ENCODE measurements around the gene KCTD1. TPM values are rescaled to one million over a fixed set of nuclear protein-coding genes. Genes with fewer than 3 reads are reported as not detected.

KCTD1 gene
- total RNA-seq, 1 donor from 2014 or later, result 18.8 TPM

DNA sequence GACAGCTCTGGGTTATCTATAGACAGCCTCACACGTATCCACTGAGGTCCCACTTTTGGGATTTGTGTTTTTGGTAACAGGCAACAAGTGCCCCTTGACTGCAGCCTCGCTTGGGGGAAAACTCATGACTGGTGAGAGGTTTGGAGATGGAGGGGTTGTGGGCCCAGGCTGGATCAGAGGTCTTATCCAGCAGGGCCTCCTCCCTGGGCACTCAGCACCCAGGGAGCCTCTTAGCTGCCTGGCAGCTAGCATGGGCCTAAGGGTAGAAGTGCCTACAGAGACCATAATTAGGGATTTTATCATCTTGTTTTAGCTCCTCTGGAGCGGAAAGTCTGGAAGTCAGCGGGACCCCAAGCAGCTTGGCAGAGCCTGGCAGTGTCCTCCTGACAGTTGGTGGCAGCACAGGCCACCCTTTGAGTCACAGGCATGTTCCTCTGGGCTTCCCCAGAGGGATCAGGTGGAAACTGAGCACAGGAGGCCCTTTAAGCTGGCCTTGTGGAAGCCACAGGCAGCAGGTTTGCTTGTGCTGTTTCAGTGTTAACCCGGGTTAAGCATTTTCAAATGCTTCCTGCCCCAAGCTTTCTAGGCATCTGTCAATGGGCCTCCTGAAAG is 143.1 kb downstream of the KCTD1 start:
- Mint-ChIP-seq H3K27ac (ENCODE audit: unreplicated experiment) (no peak overlapping the region), H3K4me3 (ENCODE audit: unreplicated experiment) (no peak overlapping the region), H3K9me3 (ENCODE audit: unreplicated experiment) (no peaks in the 10 kb centered on the region), H3K36me3 (ENCODE audit: unreplicated experiment) (no peaks in the 10 kb centered on the region), H3K4me1 (ENCODE audit: low read depth, unreplicated experiment) (no peaks in the 10 kb centered on the region), H3K27me3 (ENCODE audit: unreplicated experiment) (peaks cover 4% of the 10 kb centered on the region)
- TF ChIP-seq, protein P1, sequence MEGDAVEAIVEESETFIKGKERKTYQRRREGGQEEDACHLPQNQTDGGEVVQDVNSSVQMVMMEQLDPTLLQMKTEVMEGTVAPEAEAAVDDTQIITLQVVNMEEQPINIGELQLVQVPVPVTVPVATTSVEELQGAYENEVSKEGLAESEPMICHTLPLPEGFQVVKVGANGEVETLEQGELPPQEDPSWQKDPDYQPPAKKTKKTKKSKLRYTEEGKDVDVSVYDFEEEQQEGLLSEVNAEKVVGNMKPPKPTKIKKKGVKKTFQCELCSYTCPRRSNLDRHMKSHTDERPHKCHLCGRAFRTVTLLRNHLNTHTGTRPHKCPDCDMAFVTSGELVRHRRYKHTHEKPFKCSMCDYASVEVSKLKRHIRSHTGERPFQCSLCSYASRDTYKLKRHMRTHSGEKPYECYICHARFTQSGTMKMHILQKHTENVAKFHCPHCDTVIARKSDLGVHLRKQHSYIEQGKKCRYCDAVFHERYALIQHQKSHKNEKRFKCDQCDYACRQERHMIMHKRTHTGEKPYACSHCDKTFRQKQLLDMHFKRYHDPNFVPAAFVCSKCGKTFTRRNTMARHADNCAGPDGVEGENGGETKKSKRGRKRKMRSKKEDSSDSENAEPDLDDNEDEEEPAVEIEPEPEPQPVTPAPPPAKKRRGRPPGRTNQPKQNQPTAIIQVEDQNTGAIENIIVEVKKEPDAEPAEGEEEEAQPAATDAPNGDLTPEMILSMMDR (IDR thresholded peaks at IDR 0.05; ENCODE audit: partially characterized antibody, unreplicated experiment), result no peak
- DNase-seq, result no peak

Small RNA genes within 50 kb of the gene (microRNA-seq; reads per million reads assigned to microRNA genes)
- gene MIR8057 (ENCODE audit: unreplicated experiment), result not detected

All from glutamatergic neuron (in vitro differentiated cells).